ENCODE data around the gene STK38. TPM values are rescaled to one million over a fixed set of nuclear protein-coding genes. Genes with fewer than 3 reads are reported as not detected.
"Not testable (repeated sequence)": the region's sequence is repeated elsewhere in the genome, so short reads cannot be mapped to it uniquely, and the experiment has no call there.

The STK38 gene
- total and polyA plus RNA-seq, 4 donors: 9.3 to 21.8 (median 12.3) TPM

DNA sequence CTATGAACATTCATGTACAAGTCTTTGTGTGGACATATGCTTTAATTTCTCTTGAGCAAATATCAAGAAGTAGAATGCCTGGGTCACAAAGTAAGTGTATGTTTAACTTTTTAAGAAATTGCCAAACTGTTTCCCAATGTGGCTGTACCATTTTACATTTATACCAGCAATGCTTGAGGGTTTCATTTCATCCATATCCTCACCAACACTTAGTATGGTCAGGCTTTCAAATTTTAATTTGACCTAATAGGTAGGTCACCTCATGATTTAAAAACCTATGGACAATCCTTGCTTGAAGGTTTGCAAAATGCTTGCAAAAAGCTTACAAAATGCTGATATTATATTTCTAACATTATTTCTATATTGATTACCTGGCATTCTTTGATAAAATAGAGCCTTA lies 27.4 kb upstream of the STK38 start:
- Histone ChIP-seq H3K4me1 (ENCODE audit: control insufficient read depth in 4 of 4, insufficient read depth in 4 of 4, low read length in 3 of 4) (peaks cover 0 to 2% (median under 1%) of the 10 kb centered on the region in 4 donors), H3K27ac (ENCODE audit: low read depth in 1 of 2, low read length in 2 of 2) (no peak overlapping the region), H3K9me3 (ENCODE audit: control insufficient read depth in 4 of 4, low read length in 3 of 4) (no peaks in the 10 kb centered on the region), H3K27me3 (ENCODE audit: control insufficient read depth in 4 of 4, insufficient read depth in 4 of 4, low read length in 3 of 4) (no peaks in the 10 kb centered on the region), H3K36me3 (ENCODE audit: control insufficient read depth in 4 of 4, insufficient read depth in 3 of 4, low read depth in 1 of 4, low read length in 3 of 4) (no peaks in the 10 kb centered on the region), H3K9ac (ENCODE audit: low read depth in 1 of 2, low read length in 2 of 2) (no peak overlapping the region), H3K4me3 (ENCODE audit: low read depth in 1 of 3, low read length in 3 of 3) (no peak overlapping the region)
- no peak for DNase-seq (ENCODE audit: low spot score)
- TF ChIP-seq, protein P1, sequence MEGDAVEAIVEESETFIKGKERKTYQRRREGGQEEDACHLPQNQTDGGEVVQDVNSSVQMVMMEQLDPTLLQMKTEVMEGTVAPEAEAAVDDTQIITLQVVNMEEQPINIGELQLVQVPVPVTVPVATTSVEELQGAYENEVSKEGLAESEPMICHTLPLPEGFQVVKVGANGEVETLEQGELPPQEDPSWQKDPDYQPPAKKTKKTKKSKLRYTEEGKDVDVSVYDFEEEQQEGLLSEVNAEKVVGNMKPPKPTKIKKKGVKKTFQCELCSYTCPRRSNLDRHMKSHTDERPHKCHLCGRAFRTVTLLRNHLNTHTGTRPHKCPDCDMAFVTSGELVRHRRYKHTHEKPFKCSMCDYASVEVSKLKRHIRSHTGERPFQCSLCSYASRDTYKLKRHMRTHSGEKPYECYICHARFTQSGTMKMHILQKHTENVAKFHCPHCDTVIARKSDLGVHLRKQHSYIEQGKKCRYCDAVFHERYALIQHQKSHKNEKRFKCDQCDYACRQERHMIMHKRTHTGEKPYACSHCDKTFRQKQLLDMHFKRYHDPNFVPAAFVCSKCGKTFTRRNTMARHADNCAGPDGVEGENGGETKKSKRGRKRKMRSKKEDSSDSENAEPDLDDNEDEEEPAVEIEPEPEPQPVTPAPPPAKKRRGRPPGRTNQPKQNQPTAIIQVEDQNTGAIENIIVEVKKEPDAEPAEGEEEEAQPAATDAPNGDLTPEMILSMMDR (IDR thresholded peaks at IDR 0.05; ENCODE audit: low read depth, low read length, missing input control): no peak
- no peak for TF ChIP-seq FOXA1 (IDR thresholded peaks at IDR 0.05)
- TF ChIP-seq YY1 (IDR thresholded peaks at IDR 0.05): no peak
- TF ChIP-seq, protein P2, sequence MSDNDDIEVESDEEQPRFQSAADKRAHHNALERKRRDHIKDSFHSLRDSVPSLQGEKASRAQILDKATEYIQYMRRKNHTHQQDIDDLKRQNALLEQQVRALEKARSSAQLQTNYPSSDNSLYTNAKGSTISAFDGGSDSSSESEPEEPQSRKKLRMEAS (IDR thresholded peaks at IDR 0.05): no peak
- no peak for TF ChIP-seq SP1 (IDR thresholded peaks at IDR 0.05)
- no peak for TF ChIP-seq GABPA (IDR thresholded peaks at IDR 0.05 in 1 of 2, conservative IDR thresholded peaks at IDR 0.05 in 1 of 2)
- TF ChIP-seq, protein P3, sequence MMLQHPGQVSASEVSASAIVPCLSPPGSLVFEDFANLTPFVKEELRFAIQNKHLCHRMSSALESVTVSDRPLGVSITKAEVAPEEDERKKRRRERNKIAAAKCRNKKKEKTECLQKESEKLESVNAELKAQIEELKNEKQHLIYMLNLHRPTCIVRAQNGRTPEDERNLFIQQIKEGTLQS (IDR thresholded peaks at IDR 0.05): no peak
- no peak for TF ChIP-seq JUND (IDR thresholded peaks at IDR 0.05)
- TF ChIP-seq, protein P4, sequence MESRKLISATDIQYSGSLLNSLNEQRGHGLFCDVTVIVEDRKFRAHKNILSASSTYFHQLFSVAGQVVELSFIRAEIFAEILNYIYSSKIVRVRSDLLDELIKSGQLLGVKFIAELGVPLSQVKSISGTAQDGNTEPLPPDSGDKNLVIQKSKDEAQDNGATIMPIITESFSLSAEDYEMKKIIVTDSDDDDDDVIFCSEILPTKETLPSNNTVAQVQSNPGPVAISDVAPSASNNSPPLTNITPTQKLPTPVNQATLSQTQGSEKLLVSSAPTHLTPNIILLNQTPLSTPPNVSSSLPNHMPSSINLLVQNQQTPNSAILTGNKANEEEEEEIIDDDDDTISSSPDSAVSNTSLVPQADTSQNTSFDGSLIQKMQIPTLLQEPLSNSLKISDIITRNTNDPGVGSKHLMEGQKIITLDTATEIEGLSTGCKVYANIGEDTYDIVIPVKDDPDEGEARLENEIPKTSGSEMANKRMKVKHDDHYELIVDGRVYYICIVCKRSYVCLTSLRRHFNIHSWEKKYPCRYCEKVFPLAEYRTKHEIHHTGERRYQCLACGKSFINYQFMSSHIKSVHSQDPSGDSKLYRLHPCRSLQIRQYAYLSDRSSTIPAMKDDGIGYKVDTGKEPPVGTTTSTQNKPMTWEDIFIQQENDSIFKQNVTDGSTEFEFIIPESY (IDR thresholded peaks at IDR 0.05): no peak
- no peak for TF ChIP-seq RXRA (IDR thresholded peaks at IDR 0.05)
- TF ChIP-seq HNF4G (IDR thresholded peaks at IDR 0.05): no peak
- TF ChIP-seq TAF1 (conservative IDR thresholded peaks at IDR 0.05): no peak
- no peak for TF ChIP-seq FOXA2 (IDR thresholded peaks at IDR 0.05)
- no peak for TF ChIP-seq NR2F2 (IDR thresholded peaks at IDR 0.05)
- TF ChIP-seq, protein P5, sequence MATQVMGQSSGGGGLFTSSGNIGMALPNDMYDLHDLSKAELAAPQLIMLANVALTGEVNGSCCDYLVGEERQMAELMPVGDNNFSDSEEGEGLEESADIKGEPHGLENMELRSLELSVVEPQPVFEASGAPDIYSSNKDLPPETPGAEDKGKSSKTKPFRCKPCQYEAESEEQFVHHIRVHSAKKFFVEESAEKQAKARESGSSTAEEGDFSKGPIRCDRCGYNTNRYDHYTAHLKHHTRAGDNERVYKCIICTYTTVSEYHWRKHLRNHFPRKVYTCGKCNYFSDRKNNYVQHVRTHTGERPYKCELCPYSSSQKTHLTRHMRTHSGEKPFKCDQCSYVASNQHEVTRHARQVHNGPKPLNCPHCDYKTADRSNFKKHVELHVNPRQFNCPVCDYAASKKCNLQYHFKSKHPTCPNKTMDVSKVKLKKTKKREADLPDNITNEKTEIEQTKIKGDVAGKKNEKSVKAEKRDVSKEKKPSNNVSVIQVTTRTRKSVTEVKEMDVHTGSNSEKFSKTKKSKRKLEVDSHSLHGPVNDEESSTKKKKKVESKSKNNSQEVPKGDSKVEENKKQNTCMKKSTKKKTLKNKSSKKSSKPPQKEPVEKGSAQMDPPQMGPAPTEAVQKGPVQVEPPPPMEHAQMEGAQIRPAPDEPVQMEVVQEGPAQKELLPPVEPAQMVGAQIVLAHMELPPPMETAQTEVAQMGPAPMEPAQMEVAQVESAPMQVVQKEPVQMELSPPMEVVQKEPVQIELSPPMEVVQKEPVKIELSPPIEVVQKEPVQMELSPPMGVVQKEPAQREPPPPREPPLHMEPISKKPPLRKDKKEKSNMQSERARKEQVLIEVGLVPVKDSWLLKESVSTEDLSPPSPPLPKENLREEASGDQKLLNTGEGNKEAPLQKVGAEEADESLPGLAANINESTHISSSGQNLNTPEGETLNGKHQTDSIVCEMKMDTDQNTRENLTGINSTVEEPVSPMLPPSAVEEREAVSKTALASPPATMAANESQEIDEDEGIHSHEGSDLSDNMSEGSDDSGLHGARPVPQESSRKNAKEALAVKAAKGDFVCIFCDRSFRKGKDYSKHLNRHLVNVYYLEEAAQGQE (IDR thresholded peaks at IDR 0.05): no peak
- TF ChIP-seq EGR1 (IDR thresholded peaks at IDR 0.05; ENCODE audit: low read depth in 2 of 2): no peak
- TF ChIP-seq HNF4A (conservative IDR thresholded peaks at IDR 0.05): no peak

DNA sequence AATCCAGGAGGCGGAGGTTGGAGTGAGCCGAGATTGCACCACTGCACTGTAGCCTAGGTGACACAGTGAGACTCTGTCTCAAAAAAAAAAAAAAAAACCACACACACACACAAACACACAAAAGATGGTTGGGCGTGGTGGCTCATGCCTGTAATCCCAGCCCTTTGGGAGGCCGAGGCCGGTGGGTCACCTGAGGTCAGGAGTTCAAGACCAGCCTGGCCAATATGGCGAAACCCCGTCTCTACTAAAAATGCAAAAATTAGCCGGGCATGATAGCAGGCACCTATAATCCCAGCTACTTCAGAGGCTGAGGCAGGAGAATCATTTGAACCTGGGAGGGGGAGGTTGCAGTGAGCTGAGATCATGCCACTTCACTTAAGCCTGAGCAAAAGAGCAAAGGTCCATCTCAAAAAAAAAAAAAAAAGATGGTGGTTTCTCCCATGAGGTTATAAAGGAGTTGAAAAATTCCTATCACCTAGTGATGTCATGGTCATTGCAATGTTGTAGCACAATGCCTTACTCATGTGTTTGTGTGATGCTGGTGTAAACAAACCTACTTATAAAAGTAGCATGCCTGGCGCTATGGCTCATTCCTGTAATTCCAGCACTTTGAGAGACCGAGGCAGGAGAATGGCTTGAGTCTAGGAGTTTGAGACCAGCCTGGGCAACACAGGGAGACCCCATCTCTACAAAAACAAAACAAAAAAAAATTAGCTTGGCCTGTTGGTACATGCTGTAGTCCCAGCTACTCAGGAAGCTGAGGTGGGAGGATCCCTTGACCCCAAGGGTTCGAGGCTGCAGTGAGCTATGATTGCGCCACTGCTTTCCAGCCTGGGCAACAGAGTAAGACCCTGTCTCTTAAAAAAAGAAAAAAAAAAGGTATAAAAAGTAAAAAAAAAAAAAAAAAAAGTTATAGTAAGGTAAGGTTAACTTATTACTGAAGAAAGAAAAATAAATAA lies 25.4 kb upstream of the STK38 start:
- WGBS: 95% methylated on average over 12 of the region's 12 CpGs
- not testable (repeated sequence) for H3K36me3 ChIP-seq (ENCODE audit: control insufficient read depth in 4 of 4, insufficient read depth in 3 of 4, low read depth in 1 of 4, low read length in 3 of 4); H3K9me3 ChIP-seq (ENCODE audit: control insufficient read depth in 4 of 4, low read length in 3 of 4); H3K4me1 ChIP-seq (ENCODE audit: control insufficient read depth in 4 of 4, insufficient read depth in 4 of 4, low read length in 3 of 4); H3K4me3 ChIP-seq (ENCODE audit: low read depth in 1 of 3, low read length in 3 of 3); H3K27ac ChIP-seq (ENCODE audit: low read depth in 1 of 2, low read length in 2 of 2); DNase-seq (ENCODE audit: low spot score); H3K9ac ChIP-seq (ENCODE audit: low read depth in 1 of 2, low read length in 2 of 2); H3K27me3 ChIP-seq (ENCODE audit: control insufficient read depth in 4 of 4, insufficient read depth in 4 of 4, low read length in 3 of 4)

Measured in liver (tissue), 9 donors.